HG02981 (cell line): ENCODE results near the gene GPATCH1.
A peak's percentile ranks its signal among the peaks of the same experiment; 100 is the strongest.
"Not testable (repeated sequence)": the region's sequence is repeated elsewhere in the genome, so short reads cannot be mapped to it uniquely, and the experiment has no call there.

Experiments
- ATAC-seq: cut with Tn5 transposase; IDR thresholded peaks from one replicate; pipeline ENCODE4 v1.9.1; 2021; ENCODE audit warnings: mild to moderate bottlenecking, moderate library complexity; ENCODE audit not compliant: unreplicated experiment

GPATCH1 gene, protein sequence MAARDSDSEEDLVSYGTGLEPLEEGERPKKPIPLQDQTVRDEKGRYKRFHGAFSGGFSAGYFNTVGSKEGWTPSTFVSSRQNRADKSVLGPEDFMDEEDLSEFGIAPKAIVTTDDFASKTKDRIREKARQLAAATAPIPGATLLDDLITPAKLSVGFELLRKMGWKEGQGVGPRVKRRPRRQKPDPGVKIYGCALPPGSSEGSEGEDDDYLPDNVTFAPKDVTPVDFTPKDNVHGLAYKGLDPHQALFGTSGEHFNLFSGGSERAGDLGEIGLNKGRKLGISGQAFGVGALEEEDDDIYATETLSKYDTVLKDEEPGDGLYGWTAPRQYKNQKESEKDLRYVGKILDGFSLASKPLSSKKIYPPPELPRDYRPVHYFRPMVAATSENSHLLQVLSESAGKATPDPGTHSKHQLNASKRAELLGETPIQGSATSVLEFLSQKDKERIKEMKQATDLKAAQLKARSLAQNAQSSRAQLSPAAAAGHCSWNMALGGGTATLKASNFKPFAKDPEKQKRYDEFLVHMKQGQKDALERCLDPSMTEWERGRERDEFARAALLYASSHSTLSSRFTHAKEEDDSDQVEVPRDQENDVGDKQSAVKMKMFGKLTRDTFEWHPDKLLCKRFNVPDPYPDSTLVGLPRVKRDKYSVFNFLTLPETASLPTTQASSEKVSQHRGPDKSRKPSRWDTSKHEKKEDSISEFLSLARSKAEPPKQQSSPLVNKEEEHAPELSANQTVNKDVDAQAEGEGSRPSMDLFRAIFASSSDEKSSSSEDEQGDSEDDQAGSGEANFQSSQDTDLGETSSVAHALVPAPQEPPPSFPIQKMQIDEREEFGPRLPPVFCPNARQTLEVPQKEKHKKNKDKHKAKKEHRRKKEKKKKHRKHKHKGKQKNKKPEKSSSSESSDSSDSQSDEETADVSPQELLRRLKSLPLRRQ

DNA sequence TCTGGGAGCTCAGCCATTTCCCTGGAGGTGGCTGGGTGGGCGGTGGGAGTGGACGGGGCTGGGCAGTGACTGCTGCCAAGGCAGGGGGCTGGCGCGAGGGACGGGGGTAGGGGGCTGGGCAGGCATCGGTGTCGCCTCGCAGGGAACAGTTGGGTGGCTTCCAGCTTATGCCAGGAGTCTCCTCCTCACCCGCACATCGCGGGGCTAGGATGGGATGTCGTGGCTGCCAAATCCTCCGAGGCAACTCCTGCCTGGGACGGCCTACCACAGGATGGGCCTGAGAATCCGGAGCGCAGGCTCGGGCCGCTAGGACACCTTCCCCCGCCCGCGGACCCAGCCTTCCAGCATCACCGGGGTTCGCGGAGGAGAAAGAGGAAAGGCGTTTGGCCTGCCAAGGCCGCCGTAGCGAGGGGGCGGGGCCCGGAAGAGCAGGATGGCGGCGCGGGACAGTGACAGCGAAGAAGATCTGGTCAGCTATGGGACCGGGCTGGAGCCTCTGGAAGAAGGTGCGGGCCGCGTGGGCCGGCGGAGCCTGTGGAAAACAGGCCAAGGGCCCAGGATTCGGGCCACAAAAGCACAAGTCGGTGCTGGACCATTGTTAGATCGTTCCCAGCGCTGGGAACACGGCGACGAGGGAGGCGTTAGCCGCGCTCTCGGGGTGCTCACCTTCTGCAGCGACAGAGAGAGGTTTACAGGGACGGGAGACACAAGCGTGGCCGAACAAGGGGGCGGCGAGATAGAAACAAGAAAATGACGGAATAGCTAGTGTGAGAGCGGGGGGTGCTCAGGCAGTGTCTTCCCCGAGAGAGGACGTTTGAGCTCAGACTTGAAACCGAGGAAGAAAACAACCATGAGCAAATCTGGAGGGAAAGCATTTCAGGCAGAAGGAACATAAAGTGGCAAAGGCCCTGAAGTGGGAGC lies at the start of gene GPATCH1:
TSS of gene GPATCH1 (plus strand) at position 421 of the 921 bp plus-strand sequence. CDS start at position 434, 13 bp downstream.
- peak; percentile 89 for ATAC-seq

DNA sequence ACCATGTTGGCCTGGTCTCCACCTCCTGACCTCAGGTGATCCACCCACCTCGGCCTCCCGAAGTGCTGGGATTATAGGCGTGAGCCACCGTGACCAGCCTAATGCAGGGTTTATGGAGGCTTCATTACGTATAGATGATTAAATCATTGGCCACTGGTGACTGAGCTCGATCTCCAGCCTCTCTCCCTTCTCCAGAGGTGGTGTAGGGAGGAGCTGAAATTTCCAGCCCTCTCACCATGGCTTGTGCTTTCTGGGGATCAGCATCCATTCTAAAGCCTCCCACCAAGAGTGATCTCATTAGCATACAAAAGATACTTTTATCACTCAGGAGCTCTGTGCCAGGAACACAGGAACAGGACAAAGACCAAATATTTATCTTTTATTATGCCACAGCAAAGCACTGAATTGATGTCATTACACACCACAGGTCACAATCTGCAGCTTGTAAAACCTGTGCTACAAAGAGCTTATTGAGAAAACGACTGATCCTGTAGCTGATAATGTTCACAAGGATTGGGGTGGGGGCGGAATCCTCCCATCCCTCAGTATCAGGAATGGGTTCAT lies 48.7 kb upstream of the GPATCH1 start:
- ATAC-seq: no peak

- no peak for ATAC-seq
Measured at GRCh38 chr19:33035461-33035860, 45.5 kb upstream of the GPATCH1 start.

DNA sequence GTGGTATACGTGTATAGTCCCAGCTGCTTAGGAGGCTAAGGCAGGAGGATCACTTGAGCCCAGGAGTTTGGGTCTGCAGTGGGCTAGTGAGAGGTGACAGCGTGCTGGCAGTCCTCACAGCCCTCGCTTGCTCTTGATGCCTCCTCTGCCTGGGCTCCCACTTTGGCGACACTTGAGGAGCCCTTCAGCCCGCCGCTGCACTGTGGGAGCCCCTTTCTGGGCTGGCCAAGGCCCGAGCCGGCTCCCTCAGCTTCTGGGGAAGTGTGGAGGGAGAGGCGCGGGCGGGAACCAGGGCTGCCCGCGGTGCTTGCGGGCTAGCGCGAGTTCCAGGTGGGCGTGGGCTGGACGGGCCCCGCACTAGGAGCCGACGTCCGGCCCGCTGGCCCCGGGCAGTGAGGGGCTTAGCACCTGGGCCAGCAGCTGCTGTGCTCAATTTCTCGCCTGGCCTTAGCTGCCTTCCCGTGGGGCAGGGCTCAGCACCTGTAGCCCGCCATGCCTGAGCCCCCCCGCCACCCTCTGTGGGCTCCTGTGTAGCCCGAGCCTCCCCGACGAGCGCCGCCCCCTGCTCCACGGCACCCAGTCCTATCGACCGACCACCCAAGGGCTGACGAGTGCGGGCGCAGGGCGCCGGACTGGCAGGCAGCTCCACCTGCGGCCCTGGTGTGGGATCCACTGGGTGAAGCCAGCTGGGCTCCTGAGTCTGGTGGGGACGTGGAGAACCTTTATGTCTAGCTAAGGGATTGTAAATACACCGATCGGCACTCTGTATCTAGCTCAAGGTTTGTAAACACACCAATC lies 44.4 kb upstream of the GPATCH1 start:
- not testable (repeated sequence) for ATAC-seq

- ATAC-seq: not testable (repeated sequence)
Measured at GRCh38 chr19:33037168-33038025, 43.6 kb upstream of the GPATCH1 start.

DNA sequence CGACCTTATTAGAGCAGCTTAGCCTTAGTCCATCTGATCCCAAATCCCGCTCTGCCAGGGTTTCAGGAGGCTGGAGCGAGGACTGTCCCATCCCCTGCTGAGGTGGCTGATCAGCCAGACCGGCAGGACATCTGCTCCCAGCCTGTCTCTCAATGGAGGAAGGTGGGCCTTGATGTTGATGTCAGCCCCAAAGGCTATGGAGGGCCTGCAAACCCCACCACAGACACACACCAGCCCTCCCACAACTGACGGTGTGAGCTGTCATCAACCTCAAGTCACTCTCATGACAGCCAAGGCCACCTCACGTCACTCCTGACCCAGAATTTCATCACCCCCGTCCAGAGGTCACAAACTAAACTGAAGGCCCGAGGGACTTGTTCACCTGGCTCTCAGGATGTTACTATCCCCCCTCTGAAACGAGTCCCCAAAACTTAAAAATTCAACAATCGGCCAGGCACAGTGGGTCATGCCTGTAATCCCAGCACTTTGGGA lies 41.8 kb upstream of the GPATCH1 start:
- no peak for ATAC-seq

- no peak for ATAC-seq
Measured at GRCh38 chr19:33039815-33040214, 41.2 kb upstream of the GPATCH1 start.

GRCh38 chr19:33040994-33041827 lies 39.8 kb upstream of the GPATCH1 start:
- ATAC-seq: no peak

DNA sequence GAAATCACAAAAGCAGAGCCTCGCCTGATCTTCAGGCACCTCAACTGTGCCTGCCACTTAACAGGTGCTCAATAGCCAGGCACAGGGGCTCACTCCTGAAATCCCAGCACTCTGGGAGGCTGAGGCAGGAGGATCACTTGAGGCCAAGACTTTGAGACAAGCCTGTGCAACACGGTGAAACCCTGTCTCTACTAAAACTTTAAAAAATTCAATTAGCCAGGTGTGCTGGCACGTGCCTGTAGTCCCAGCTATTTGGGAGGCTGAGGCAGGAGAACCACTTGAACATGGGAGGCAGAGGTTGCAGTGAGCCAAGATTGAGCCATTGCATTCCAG lies 39.2 kb upstream of the GPATCH1 start:
- ATAC-seq: not testable (repeated sequence)

DNA sequence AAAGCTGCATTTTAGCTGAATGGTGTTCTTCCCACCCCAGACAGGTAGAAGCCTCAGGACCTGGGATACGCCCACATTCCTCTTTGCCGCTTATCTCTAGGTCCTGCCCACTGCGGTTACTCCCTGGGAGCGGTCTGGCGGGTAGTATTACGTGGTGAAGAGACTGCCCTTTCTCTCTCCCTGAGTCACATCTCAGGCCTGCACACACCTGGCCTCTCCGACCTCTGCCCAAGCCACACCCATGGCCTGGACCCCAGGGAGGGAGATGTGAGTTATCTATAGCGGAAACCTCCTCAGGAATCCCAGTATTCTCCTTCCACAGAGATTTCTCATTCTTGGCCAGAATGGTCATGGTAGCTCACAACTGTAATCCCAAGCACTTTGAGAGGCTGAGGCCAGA lies 33.6 kb upstream of the GPATCH1 start:
- no peak for ATAC-seq

- no peak for ATAC-seq
Measured at GRCh38 chr19:33048806-33049676, 31.9 kb upstream of the GPATCH1 start.

- no peak for ATAC-seq
Measured at GRCh38 chr19:33050110-33050509, 30.9 kb upstream of the GPATCH1 start.

- no peak for ATAC-seq
Measured at GRCh38 chr19:33052352-33052972, 28.5 kb upstream of the GPATCH1 start.

DNA sequence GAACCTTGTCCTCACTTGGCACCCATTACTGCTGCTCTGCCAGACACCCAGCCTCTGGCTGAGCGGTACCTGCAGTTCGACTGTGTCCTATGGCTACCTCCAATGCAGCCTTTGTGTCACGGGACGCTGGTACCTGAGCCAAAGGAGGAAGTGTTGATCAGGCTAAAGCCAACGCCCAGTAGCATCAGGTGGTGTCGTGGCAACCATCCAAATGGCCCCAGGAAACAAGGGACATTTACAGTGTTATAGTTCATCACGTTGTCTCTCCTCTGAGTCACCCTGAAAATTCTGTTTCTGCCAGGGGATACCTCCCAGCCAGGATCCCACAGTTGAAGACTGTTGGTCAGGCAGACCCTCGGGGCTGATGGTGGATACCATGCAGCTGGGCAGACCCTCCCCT lies 26.4 kb upstream of the GPATCH1 start:
- no peak for ATAC-seq

GRCh38 chr19:33055718-33056117 lies 25.3 kb upstream of the GPATCH1 start:
- ATAC-seq: no peak

DNA sequence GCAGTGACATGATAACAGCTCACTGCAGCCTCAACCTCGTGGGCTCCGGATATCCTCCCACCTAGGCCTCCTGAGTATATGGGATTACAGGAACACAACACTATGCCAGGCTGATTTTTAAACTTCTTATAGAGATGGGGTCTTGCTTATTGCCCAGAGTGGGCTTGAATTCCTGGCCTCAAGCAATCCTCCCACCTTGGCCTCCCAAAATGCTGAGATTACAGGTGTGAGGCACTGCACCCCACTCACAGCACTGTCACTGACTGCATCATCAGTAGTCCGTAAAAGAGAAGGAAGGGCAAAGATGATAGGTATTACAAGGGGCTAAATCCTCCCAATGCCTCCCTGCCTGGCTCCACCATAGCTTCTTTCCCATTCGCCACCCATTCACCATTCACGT lies 20.4 kb upstream of the GPATCH1 start:
- no peak for ATAC-seq
